ENCODE measurements around the gene BRINP2. TPM values are rescaled to one million over a fixed set of nuclear protein-coding genes. Genes with fewer than 3 reads are reported as not detected.

BRINP2 gene
- total RNA-seq, 1 experiment from 2014 or later = not detected

GRCh38 chr1:177239792-177240191, 69.0 kb downstream of the BRINP2 start:
- Mint-ChIP-seq H3K27me3 (ENCODE audit: unreplicated experiment) (peaks cover 67% of the 10 kb centered on the region), H3K4me1 (ENCODE audit: low read depth, unreplicated experiment) (no peaks in the 10 kb centered on the region), H3K36me3 (ENCODE audit: insufficient read depth, unreplicated experiment) (no peaks in the 10 kb centered on the region), H3K9me3 (ENCODE audit: low read depth, unreplicated experiment) (no peaks in the 10 kb centered on the region), H3K4me3 (ENCODE audit: low read depth, unreplicated experiment) (no peak overlapping the region), H3K27ac (ENCODE audit: unreplicated experiment) (no peak overlapping the region)
- intact Hi-C loops (cut with micrococcal nuclease; ENCODE audit: unreplicated experiment) = no loop called here
- no peak for TF ChIP-seq CTCF (IDR thresholded peaks at IDR 0.05; ENCODE audit: unreplicated experiment)
- DNase-seq = no peak
- no TSS peak for BruUV-seq (replicated peaks)
- CTCF ChIA-PET = no interaction called here

GRCh38 chr1:177243773-177244172, 73.0 kb downstream of the BRINP2 start:
- CTCF ChIA-PET = no interaction called here
- intact Hi-C loops (cut with micrococcal nuclease; ENCODE audit: unreplicated experiment) = loop anchor here (1.0 kb wide), 1 partner anchor 31 kb away; no protein-coding TSS in a partner anchor
- TF ChIP-seq CTCF (IDR thresholded peaks at IDR 0.05; ENCODE audit: unreplicated experiment) = no peak
- BruUV-seq (replicated peaks) = no TSS peak
- no peak overlapping the region for H3K27ac Mint-ChIP-seq (ENCODE audit: unreplicated experiment)
- H3K9me3 Mint-ChIP-seq (ENCODE audit: low read depth, unreplicated experiment) = no peaks in the 10 kb centered on the region
- peaks cover 45% of the 10 kb centered on the region for H3K27me3 Mint-ChIP-seq (ENCODE audit: unreplicated experiment)
- H3K4me1 Mint-ChIP-seq (ENCODE audit: low read depth, unreplicated experiment) = peaks cover 9% of the 10 kb centered on the region
- no peak for DNase-seq
- no peak overlapping the region for H3K4me3 Mint-ChIP-seq (ENCODE audit: low read depth, unreplicated experiment)
- H3K36me3 Mint-ChIP-seq (ENCODE audit: insufficient read depth, unreplicated experiment) = no peaks in the 10 kb centered on the region

GRCh38 chr1:177246710-177247580, 76.2 kb downstream of the BRINP2 start:
- no peak overlapping the region for H3K27ac Mint-ChIP-seq (ENCODE audit: unreplicated experiment)
- no peak overlapping the region for H3K4me3 Mint-ChIP-seq (ENCODE audit: low read depth, unreplicated experiment)
- no peaks in the 10 kb centered on the region for H3K36me3 Mint-ChIP-seq (ENCODE audit: insufficient read depth, unreplicated experiment)
- H3K9me3 Mint-ChIP-seq (ENCODE audit: low read depth, unreplicated experiment) = no peaks in the 10 kb centered on the region
- no peak for TF ChIP-seq CTCF (IDR thresholded peaks at IDR 0.05; ENCODE audit: unreplicated experiment)
- peaks cover 9% of the 10 kb centered on the region for H3K4me1 Mint-ChIP-seq (ENCODE audit: low read depth, unreplicated experiment)
- no peak for DNase-seq
- BruUV-seq (replicated peaks) = no TSS peak
- H3K27me3 Mint-ChIP-seq (ENCODE audit: unreplicated experiment) = peaks cover 33% of the 10 kb centered on the region
- CTCF ChIA-PET = interaction anchor here (0.7 kb wide), 1 partner anchor 109 kb away, joined by 3 read pairs; no protein-coding TSS in a partner anchor
- intact Hi-C loops (cut with micrococcal nuclease; ENCODE audit: unreplicated experiment) = no loop called here

GRCh38 chr1:177247623-177248176, 76.9 kb downstream of the BRINP2 start:
- DNase-seq = no peak
- Mint-ChIP-seq H3K27me3 (ENCODE audit: unreplicated experiment) (peaks cover 26% of the 10 kb centered on the region), H3K4me3 (ENCODE audit: low read depth, unreplicated experiment) (no peak overlapping the region), H3K36me3 (ENCODE audit: insufficient read depth, unreplicated experiment) (no peaks in the 10 kb centered on the region), H3K4me1 (ENCODE audit: low read depth, unreplicated experiment) (peaks cover 9% of the 10 kb centered on the region), H3K27ac (ENCODE audit: unreplicated experiment) (no peak overlapping the region), H3K9me3 (ENCODE audit: low read depth, unreplicated experiment) (no peaks in the 10 kb centered on the region)
- TF ChIP-seq CTCF (IDR thresholded peaks at IDR 0.05; ENCODE audit: unreplicated experiment) = no peak
- intact Hi-C loops (cut with micrococcal nuclease; ENCODE audit: unreplicated experiment) = no loop called here
- CTCF ChIA-PET = no interaction called here
- BruUV-seq (replicated peaks) = no TSS peak

Measured in Calu3 (cell line).